Pons (tissue), 1 donor: ENCODE data around the gene TRIO.
"Not testable (repeated sequence)": the region's sequence is repeated elsewhere in the genome, so short reads cannot be mapped to it uniquely, and the experiment has no call there.

Source experiments
- DNase-seq: peaks from one replicate; pipeline ENCODE4 v3.0.0-alpha.2; 2016; ENCODE audit warnings: low spot score

The TRIO gene

GRCh38 chr5:14415024-14415697 is 272.0 kb downstream of the TRIO start:
- no peak for DNase-seq

DNA sequence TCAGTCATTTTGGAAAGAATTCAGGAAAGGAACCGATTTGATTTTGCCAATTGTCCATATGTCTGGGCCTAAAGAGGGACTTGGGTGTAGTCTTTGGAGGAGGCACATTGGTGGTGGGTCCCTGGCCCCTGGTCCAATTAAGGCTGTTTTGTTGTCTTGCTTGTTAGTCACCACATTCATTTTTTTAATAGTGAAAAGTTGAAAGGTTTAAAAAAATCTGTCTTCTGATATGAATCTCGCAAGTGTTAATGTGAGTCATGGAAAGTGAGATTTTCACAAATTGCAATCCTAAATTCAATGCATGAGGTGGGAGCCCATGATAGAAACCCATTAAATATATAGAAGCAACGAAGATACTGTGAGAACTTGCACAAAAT is 272.5 kb downstream of the TRIO start:
- DNase-seq = no peak

DNA sequence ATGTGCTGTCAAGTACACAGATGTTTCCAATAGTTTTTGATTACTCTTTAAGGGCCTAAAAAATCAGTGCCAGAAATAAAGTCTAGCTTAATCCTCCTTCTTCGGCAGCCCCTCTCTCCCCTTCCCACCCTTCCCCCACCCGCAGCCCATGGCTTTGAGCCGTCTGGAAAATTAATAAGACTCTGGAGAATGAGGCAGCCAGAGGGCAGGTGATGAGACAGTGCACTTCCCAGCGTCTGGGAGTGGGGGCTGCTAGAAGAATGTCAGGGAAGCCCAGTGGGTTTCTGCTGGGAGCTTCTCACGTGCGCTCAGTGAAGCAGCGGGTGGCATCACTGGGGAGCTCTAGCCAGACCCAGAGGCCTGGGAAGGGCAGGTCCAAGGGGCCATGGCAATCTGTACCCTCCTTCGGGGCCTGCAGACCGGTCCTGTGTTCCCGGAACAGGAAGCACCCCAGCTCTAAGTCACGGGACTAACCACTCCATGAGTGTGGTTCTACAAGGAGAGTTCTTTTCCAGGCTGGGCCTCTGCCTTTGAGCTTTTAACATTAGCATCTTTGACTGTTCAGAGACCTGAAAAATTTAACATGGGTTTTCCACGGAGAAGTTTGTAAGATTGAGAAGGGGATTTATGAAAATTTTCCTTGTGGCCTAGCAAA is 273.6 kb downstream of the TRIO start:
- DNase-seq = no peak

- no peak for DNase-seq
These were observed 274.2 kb downstream of the TRIO start for GRCh38 chr5:14417276-14417730.

DNA sequence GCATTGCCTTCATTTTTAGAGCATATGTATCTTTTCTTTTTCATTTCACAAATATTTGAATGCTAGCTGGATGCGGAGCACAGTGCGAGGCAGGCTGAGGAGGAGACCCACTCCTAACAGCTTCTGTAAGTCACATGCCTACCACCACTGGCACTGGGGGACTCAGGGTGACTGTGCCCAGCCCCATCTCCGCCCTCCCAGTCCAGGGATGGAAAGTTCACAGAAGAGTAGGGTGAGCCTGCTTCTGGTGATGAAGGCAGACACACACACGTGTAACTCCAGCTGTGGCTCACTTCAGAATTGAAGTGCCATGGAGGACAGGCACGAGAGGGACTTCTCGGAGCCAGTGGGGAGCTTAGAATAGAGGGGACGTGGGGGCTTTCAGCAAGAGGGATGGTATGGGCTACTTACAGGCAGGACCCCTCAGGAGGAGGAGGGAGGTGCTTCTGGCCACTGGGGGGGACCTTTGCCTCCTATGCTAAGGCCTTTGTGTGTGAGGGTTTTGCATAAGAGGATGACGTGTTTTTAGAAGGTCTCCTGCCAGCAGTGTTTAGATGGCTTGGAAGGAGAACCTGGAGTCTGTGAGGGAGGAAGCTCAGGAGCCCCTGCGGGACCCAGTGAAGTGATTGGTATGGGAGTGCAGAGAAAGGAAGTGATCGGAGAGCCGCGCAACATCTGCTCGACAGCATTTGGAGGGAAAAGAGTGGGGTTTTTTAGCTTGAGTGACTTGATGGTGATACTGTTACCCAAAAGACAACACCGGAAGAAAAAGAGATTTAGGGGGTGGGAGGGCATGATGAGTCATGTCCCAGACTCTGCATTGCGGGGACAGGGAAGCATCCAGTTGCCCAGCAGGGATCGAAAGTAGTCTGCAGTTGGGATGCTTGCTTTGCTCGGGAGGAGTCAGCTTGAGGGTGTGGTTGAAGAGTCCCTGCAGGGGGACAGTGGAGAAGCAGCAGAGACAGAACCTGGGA is 274.9 kb downstream of the TRIO start:
- DNase-seq = no peak

DNA sequence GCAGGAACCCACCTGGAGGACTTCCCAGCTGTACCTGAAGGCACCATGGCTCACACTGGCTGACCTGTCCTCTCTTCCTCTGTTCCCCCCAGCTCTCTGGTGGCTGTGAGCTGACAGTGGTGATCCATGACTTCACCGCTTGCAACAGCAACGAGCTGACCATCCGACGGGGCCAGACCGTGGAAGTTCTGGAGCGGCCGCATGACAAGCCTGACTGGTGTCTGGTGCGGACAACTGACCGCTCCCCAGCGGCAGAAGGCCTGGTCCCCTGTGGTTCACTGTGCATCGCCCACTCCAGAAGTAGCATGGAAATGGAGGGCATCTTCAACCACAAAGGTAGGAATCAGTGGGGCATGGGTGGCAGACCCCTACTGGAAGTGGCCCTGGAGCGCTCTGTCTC is 276.5 kb downstream of the TRIO start:
- no peak for DNase-seq

DNA sequence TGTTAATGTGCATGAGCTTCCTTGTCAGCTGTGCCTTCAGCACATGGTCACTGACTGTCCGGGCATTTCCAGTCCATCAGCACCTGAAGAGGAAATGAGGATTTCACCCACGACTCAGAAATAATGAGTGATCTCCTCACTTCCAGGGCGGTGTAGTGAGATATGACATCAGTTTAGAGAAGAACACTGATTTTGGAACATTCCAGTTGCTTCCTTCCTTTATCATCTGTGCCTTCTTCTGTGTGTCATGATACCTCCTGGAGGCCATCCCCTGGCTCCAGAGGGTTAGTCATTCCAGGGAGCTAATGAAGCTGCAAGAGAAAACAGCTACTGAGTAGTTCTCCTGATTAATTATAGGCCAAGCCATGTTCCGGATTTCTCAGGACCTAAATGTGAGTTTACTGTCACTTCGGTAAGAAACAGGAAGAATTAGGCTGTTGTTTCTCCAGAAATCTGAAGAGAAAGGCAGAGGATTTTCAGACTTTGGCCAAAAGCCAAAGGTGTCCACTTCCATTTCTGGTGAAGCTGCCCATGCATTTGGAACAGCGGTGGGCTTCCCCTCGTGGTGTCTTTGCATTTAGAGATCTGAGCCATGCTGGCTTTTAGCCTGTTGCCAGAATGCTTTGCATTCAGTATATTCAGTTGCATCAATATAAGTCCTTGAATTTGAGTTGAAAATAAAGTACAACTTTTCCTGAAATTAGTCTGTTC is 277.1 kb downstream of the TRIO start:
- no peak for DNase-seq

DNA sequence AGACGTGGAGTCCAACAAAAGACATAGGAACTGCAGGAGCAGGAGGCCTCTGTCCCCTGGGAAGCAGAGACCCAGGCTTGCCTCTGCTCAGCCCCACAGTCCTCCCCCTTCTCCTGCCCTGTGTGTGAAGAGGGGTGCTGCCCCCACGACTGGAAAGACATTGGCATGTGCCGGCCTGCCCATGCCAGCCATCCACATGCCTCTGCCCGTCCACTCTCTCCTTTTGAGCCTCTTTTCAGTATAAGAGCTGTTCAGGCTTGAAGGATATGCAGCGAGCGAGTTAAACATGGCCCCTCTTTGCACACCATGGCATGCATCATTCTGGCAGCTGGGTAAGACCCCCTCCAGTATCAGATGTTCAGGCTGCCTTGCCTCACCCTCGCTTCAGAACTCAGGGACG is 278.7 kb downstream of the TRIO start:
- no peak for DNase-seq

- no peak for DNase-seq
These were observed 281.0 kb downstream of the TRIO start for GRCh38 chr5:14424011-14424685.

GRCh38 chr5:14425559-14425958 is 282.4 kb downstream of the TRIO start:
- DNase-seq = no peak

DNA sequence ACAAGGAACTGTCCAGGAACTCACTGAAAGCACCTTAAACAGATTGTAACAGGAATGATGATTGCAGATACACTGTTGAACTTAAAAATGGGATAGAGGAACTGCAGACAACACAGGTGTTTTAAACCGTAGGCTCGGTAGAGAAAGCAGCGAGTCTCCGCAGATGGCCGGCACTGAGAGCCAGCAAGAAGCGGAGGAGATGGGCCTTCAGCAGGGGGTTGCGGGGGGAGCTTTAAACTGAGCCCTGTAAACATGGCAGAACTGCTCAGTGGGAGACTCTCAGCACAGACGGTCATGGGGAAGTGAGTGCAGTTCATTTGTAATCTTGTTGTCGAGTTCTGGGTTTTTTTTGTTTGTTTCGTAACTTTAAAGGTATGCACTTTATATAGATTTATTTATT is 283.4 kb downstream of the TRIO start:
- DNase-seq = no peak

- no peak for DNase-seq
These were observed 285.4 kb downstream of the TRIO start for GRCh38 chr5:14428302-14429081.

- no peak for DNase-seq
These were observed 286.2 kb downstream of the TRIO start for GRCh38 chr5:14429101-14430050.

GRCh38 chr5:14431534-14431933 is 288.4 kb downstream of the TRIO start:
- DNase-seq = no peak

GRCh38 chr5:14432931-14433589 is 289.9 kb downstream of the TRIO start:
- no peak for DNase-seq

DNA sequence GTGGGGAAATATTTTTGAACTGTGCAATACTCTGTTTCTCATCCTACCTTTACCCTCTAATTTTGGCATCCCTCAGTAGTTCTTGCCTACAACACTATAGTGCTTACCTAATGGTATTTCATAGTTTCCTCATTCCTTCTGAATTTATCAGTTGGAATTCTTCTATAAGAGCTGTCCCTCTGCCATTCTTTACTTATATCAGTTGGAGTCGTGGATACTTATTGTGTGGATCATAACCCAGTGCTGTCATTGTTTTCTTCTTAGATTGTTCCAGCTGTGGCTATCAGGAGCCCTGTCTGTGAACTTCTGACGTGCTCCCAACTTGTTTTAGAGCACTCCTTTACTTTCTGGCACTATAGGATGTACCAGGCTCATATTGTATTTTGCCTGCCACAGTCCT is 292.3 kb downstream of the TRIO start:
- DNase-seq = no peak

DNA sequence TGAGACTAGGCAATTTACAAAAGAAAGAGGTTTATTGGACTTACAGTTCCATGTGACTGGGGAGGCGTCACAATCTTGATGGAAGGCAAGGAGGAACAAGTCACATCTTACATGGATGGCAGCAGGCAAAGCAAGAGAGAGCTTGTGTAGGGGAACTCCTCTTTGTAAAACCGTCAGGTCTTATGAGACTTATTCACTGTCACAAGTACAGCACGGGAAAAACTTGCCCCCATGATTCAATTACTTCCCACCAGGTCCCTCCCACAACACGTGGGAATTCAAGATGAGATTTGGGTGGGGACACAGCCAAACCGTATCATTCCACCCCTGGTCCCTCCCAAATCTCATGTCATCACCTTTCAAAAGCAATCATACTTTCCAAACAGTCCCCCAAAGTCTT is 293.0 kb downstream of the TRIO start:
- DNase-seq = not testable (repeated sequence)

GRCh38 chr5:14436801-14437542 is 293.8 kb downstream of the TRIO start:
- no peak for DNase-seq
